Measurements from ENCODE around the gene JAKMIP2.

JAKMIP2 gene

DNA sequence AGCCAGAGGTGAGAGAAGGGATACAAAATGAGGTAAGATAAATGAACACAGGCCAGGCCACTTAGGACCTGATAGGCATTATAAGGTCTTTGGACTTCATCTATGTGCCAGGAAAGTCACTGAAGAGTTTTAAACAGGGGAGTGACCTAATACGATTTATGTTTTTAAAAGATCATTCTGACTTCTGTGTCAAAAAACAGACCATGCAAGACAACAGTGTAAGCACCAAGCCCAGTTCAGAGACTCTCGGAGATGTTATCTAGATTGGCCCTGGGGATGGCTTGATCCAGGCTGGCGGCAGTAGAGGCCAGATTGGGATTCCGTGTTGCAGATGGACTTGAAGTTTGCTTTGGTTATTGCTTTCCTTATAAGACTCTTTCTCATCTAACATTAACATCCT, 229.6 kb downstream of the JAKMIP2 start:
- no peak for DNase-seq

DNA sequence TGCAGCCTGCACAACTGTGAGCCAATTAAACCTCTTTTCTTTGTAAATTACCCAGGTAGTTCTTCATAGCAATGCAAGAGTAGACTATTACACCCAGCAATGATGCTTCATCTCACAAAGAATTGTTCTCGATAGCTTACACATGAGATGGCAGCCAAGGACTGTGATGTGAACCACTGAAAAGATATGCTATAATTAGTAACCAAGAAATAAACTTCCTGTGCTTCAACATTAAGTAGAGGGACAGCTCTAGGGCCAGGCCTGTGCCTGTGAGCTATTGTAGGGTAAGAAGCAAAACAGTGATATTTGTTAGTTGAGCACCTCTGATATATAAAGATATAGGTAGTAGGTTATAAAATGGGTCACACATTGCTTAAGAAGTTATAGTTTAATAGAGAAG, 230.9 kb downstream of the JAKMIP2 start:
- DNase-seq = no peak

DNA sequence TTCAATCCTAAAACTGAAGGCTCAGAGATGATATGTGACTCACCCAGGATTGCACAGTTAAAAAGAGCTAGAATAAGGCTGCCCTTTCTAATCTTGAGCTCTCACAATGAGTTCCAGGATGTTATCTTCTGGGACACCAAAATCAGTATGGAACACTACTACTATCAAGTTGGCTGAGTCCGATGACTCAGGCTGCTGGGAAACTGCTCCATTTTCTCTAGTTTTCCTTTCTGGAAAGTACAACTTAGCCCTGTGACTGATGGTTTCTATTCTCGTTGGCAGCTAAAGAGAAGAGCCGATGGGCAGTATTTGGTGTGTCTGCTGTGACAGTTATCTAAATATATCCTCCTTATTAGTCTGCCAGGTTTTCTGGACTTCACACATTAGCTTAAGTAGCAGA, 234.8 kb downstream of the JAKMIP2 start:
- no peak for DNase-seq

DNA sequence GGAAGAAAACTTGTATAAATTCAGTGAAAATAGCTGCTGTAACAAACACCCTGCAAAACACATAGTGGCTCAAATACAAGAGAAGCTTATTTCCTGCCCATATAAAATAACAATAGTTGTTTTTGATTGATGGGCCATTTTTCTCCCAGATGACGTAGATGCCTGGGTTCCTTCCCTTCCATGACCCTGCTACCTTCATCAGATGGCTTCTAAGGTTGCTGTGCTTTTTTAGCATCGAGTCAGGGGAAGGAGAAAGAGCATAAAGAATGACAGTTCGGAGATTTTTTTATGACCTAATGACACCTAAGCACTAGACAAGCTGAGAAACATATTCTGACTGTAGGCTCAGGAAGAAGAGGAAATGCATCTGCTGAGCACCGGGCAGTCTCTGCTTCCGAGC, 238.0 kb downstream of the JAKMIP2 start:
- no peak for DNase-seq

DNA sequence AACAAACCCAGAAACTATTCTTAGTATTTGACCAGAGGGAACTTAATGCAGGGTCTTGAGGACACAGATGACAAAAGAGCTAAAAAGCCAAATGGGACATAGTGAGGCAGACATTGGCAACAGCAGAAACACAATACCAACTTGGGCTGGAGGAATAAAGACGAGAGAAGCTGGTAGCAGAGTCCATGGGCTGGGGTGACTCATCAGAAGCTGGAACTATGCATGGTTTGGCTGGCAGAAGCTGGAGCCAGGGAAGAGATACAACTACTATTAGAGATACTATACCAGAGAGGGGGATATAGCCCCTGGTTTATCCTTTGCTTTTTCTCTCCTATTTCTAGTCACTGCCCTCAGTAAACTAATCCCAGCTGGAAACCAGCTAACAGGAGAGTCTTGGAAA, 243.5 kb downstream of the JAKMIP2 start:
- no peak for DNase-seq

DNA sequence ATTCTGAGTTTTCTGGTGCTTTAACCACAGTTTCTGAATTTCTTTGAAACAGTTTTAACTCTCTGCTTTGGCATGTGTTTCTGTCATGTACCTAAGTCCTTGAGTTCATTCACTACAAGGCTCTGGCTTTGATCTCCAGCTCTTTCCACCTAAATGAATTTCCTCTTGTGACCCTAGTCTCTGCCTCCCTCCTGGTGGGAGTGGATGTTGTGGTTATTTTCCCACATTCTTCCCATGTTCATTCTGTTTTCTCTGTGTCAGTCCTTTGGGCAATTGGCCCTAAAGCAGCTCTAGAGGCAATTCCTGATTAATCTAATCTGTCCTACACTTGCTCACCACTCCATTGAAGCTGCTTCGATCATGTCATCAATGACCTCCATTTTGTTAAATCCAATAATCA, 244.3 kb downstream of the JAKMIP2 start:
- DNase-seq = no peak

Data from activated gamma-delta T cell (primary cell).